Peyer's patch (tissue), 4 donors: ENCODE data around the gene ITGB5.

Experiments
- CTCF ChIP-seq, 6 experiments: fragments of 450-650 bp in 4 of 6; fragments of 200-600 bp in 2 of 6; sonication (generic) in 1 of 6; IDR thresholded peaks; one replicate each; pipeline ENCODE4 v1.5.1; 2017 to 2019; ENCODE audit warnings: antibody characterized with exemption in 6 of 6, mild to moderate bottlenecking in 3 of 6, moderate library complexity in 1 of 6
- POLR2A ChIP-seq, 2 donors: fragments of 450-650 bp; IDR thresholded peaks; one replicate each; pipeline ENCODE4 v1.5.1; 2017; ENCODE audit warnings: antibody characterized with exemption in 2 of 2, mild to moderate bottlenecking in 2 of 2, moderate library complexity in 2 of 2

GRCh38 chr3:124791142-124791541 is 96.0 kb downstream of the ITGB5 start:
- TF ChIP-seq POLR2A (IDR thresholded peaks at IDR 0.05): no peak
- no peak for TF ChIP-seq CTCF (IDR thresholded peaks at IDR 0.05)
